ENCODE data around the gene PALM. TPM values are rescaled to one million over a fixed set of nuclear protein-coding genes. Genes with fewer than 3 reads are reported as not detected.

Gene PALM
- total and polyA plus RNA-seq, 10 of the 15 experiments (the other 5 are each of a cell fraction or from before 2014, with no cell fraction given): 0.09 to 0.95 (median 0.23) TPM; not detected in 2

GRCh38 chr19:694481-695351 is 14.0 kb upstream of the PALM start:
- H3K4me3 ChIP-seq: no peak overlapping the region
- H3K9me3 ChIP-seq (replicated peaks; ENCODE audit: control insufficient read depth, insufficient read depth, low read length): no peaks in the 10 kb centered on the region
- ATAC-seq (no peak), DNase-seq (ENCODE audit: low read depth, low spot score) (no peak), FAIRE-seq (no peak)
- no peaks in the 10 kb centered on the region; a peak in 3 of 4 replicates for H3K27me3 ChIP-seq (replicated peaks in 1 of 2; ENCODE audit: control insufficient read depth in 2 of 2, insufficient read depth in 2 of 2, low read length in 1 of 2)
- in situ Hi-C loops (cut with MboI): no loop called here
- RAD21 ChIA-PET (ENCODE audit: unreplicated experiment): no interaction called here
- no peak overlapping the region for H3K9ac ChIP-seq (ENCODE audit: control insufficient read depth, insufficient read depth, low read length)
- intact Hi-C loops (cut with micrococcal nuclease; ENCODE audit: unreplicated experiment): no loop called here
- POLR2A ChIA-PET: no interaction called here
- H3K36me3 ChIP-seq (ENCODE audit: control insufficient read depth in 2 of 2, insufficient read depth in 2 of 2, low read length in 1 of 2): no peaks in the 10 kb centered on the region
- no peaks in the 10 kb centered on the region for H4K20me1 ChIP-seq (ENCODE audit: control insufficient read depth, insufficient read depth)
- BruUV-seq (replicated peaks): no TSS peak
- SMC1A ChIA-PET (ENCODE audit: uncharacterized antibody, unreplicated experiment): no interaction called here
- H2AFZ ChIP-seq (ENCODE audit: control insufficient read depth, low read depth, low read length): no peak overlapping the region
- H3K4me1 ChIP-seq (ENCODE audit: control insufficient read depth, insufficient read depth, low read length): no peaks in the 10 kb centered on the region
- H3K4me2 ChIP-seq (ENCODE audit: control insufficient read depth, insufficient read depth): no peak overlapping the region
- 34% methylated on average over 27 of the region's 41 CpGs for WGBS (ENCODE audit: insufficient coverage, insufficient replicate concordance, low lambda C conversion rate, missing lambda C conversion rate)
- no peak overlapping the region for H3K27ac ChIP-seq (ENCODE audit: control insufficient read depth, insufficient read depth)
- H3K79me2 ChIP-seq (ENCODE audit: control insufficient read depth, insufficient read depth, low read length): no peaks in the 10 kb centered on the region
- CTCF ChIA-PET: no interaction called here
- TF ChIP-seq EP300 (IDR thresholded peaks at IDR 0.05; ENCODE audit: borderline replicate concordance in 1 of 2, control insufficient read depth in 1 of 2, low read depth in 2 of 2, low read length in 2 of 2): no peak
- no peak for TF ChIP-seq ATF3 (IDR thresholded peaks at IDR 0.05; ENCODE audit: borderline replicate concordance, extremely low read depth, low read depth, low read length)
- no peak for TF ChIP-seq NR2C2 (IDR thresholded peaks at IDR 0.05; ENCODE audit: borderline replicate concordance, control insufficient read depth, insufficient read length, low read depth)
- TF ChIP-seq SREBF1 (IDR thresholded peaks at IDR 0.05; ENCODE audit: low read length): no peak
- no peak for TF ChIP-seq ETV6 (conservative IDR thresholded peaks at IDR 0.05 in 1 of 2, IDR thresholded peaks at IDR 0.05 in 1 of 2; ENCODE audit: borderline replicate concordance in 1 of 2, low read depth in 1 of 2)
- no peak for TF ChIP-seq TAF1 (IDR thresholded peaks at IDR 0.05; ENCODE audit: borderline replicate concordance, low read depth, low read length)
- no peak for TF ChIP-seq ZSCAN29 (IDR thresholded peaks at IDR 0.05)
- no peak for TF ChIP-seq POU2F2 (IDR thresholded peaks at IDR 0.05; ENCODE audit: borderline replicate concordance, low read depth, low read length)
- no peak for TF ChIP-seq PAX8 (IDR thresholded peaks at IDR 0.05)
- no peak for TF ChIP-seq POLR2AphosphoS2 (IDR thresholded peaks at IDR 0.05; ENCODE audit: low read depth, low read length)
- no peak for TF ChIP-seq RELB (IDR thresholded peaks at IDR 0.05; ENCODE audit: low read depth)
- TF ChIP-seq ZZZ3 (IDR thresholded peaks at IDR 0.05; ENCODE audit: control insufficient read depth, insufficient read length, low read depth): no peak
- TF ChIP-seq CEBPZ (IDR thresholded peaks at IDR 0.05; ENCODE audit: low read depth, low read length): no peak
- TF ChIP-seq SMC3 (IDR thresholded peaks at IDR 0.05; ENCODE audit: borderline replicate concordance, low read length): no peak
- TF ChIP-seq RB1 (IDR thresholded peaks at IDR 0.05; ENCODE audit: borderline replicate concordance): no peak
